Psoas muscle (tissue), 8 donors: ENCODE data around the gene EXD3. TPM values are rescaled to one million over a fixed set of nuclear protein-coding genes. Genes with fewer than 3 reads are reported as not detected.
A peak's percentile ranks its signal among the peaks of the same experiment; 100 is the strongest.

Experiments used
- ATAC-seq, 4 donors: fragments of 200-7000 bp; cut with Tn5 transposase; one replicate each; pipeline ENCODE4 v1.9.1; 2020; ENCODE audit warnings: moderate library complexity in 3 of 4, mild to moderate bottlenecking in 2 of 4
- DNase-seq, 2 donors: peaks; one replicate each; pipeline ENCODE4 v3.0.0-alpha.2; 2020
- H3K27ac ChIP-seq: fragments of 200-600 bp; one replicate; pipeline ENCODE4 v1.8.0; 2022
- H3K27me3 ChIP-seq, 3 donors: fragments of 200-600 bp in 1 of 3; one replicate each; pipeline versions ENCODE4 v1.6.1 to v1.8.0; 2013 to 2022; ENCODE audit warnings: low read length in 2 of 3, mild to moderate bottlenecking in 2 of 3, moderate library complexity in 1 of 3; ENCODE audit not compliant: insufficient read depth in 3 of 3
- H3K36me3 ChIP-seq, 2 donors: fragments of 200-600 bp in 1 of 2; one replicate each; pipeline versions ENCODE4 v1.6.1 to v1.8.0; 2013 to 2022; ENCODE audit warnings: low read depth in 1 of 2, mild to moderate bottlenecking in 1 of 2, moderate library complexity in 1 of 2; ENCODE audit not compliant: insufficient read depth in 1 of 2
- H3K4me1 ChIP-seq: fragments of 200-600 bp; one replicate; pipeline ENCODE4 v1.8.0; 2022
- H3K4me3 ChIP-seq: fragments of 200-600 bp; one replicate; pipeline ENCODE4 v1.8.0; 2022; ENCODE audit warnings: mild to moderate bottlenecking
- H3K9me3 ChIP-seq: fragments of 200-600 bp; one replicate; pipeline ENCODE4 v1.8.0; 2022
- CTCF ChIP-seq: fragments of 200-600 bp; IDR thresholded peaks from one replicate; pipeline ENCODE4 v1.8.0; 2022; ENCODE audit warnings: antibody characterized with exemption
- WGBS, 3 donors: extraction: QIAGEN DNeasy Blood & Tissue Kit; methylation state at CpG; one replicate each; pipeline versions ENCODE4 v1.1.6 to v1.1.7; 2013; 5-methylcytosine and 5-hydroxymethylcytosine counted together
- intact Hi-C, 2 donors: fragments of 100-400 bp; cut with DNase I; formaldehyde crosslinking; loops; one replicate each; pipeline versions ENCODE4 v1.11.0 to v1.14.2; 2022
- polyA plus RNA-seq, 3 donors: library from polyadenylated mRNA; stranded (reverse); fragments of 200-250 nt; gene quantifications; one replicate each; pipeline ENCODE4 v1.2.3, GENCODE V29; 2013
- total RNA-seq, 4 donors: library from RNA; stranded (reverse); fragmentation: NEBNext Ultra II Directional in 2 of 4; extraction: Animal tissue kit (Norgen Biotek cat#: 25700) in 2 of 4; gene quantifications; one replicate each; pipeline versions ENCODE4 v1.2.1 to v1.2.4, GENCODE V29; 2021 to 2023
- donor health status: healthy with polysubstance abuse.
- donor health status: DM: no; HTN: no; CAD: no; lungs with moderate emphysema.
- donor health status: Bipolar disorder and iron deficiency.
- donor health status: healthy.
- donor health status: DM: yes; HTN: yes; CAD: no.
- donor health status: DM: no; HTN: no; CAD: no.
- donor health status: DM: no; HTN: no; CAD: no.
- donor health status: DM: yes; HTN: yes; CAD: no.

The EXD3 gene
- total and polyA plus RNA-seq, 7 donors = 5.7 to 11.2 (median 9.4) TPM

GRCh38 chr9:137372693-137373610, 50.0 kb downstream of the EXD3 start:
- Histone ChIP-seq H3K27ac (no peak overlapping the region), H3K4me3 (no peak overlapping the region), H3K36me3 (peaks cover 0 to 11% of the 10 kb centered on the region in 2 donors), H3K27me3 (no peaks in the 10 kb centered on the region), H3K9me3 (no peaks in the 10 kb centered on the region), H3K4me1 (no peaks in the 10 kb centered on the region)
- DNase-seq (peak; percentile 17 to 42), ATAC-seq (no peak)
- TF ChIP-seq CTCF = no peak
- intact Hi-C loops = no loop called here
- 85 to 87% (median 87%) methylated on average over 34 to 37 of the region's 37 CpGs for WGBS, 3 donors

- ATAC-seq = no peak
- no peak overlapping the region for H3K27ac ChIP-seq
- no peaks in the 10 kb centered on the region for H3K9me3 ChIP-seq
- no peak overlapping the region for H3K4me3 ChIP-seq
- H3K27me3 ChIP-seq = no peaks in the 10 kb centered on the region
- WGBS, 3 donors = 95 to 97% (median 95%) methylated on average over 25 of the region's 25 CpGs
- H3K36me3 ChIP-seq = peaks cover 0 to 17% of the 10 kb centered on the region in 2 donors
- TF ChIP-seq CTCF = no peak
- no peaks in the 10 kb centered on the region for H3K4me1 ChIP-seq
- intact Hi-C loops = no loop called here
- DNase-seq = peak; percentile 7 to 39
Measured at GRCh38 chr9:137371946-137372651, 50.9 kb downstream of the EXD3 start.

GRCh38 chr9:137371521-137371941, 51.4 kb downstream of the EXD3 start:
- no peaks in the 10 kb centered on the region for H3K4me1 ChIP-seq
- ATAC-seq = peak in 1 of 4 donors; percentile 14
- intact Hi-C loops = no loop called here
- H3K27me3 ChIP-seq = no peaks in the 10 kb centered on the region
- no peak overlapping the region for H3K27ac ChIP-seq
- peaks cover 0 to 17% of the 10 kb centered on the region in 2 donors for H3K36me3 ChIP-seq
- no peak overlapping the region for H3K4me3 ChIP-seq
- WGBS, 3 donors = 94 to 97% (median 96%) methylated on average over 14 to 16 of the region's 16 CpGs
- DNase-seq = peak; percentile 7 to 38
- H3K9me3 ChIP-seq = no peaks in the 10 kb centered on the region
- TF ChIP-seq CTCF = no peak

GRCh38 chr9:137370865-137371520, 52.0 kb downstream of the EXD3 start:
- intact Hi-C loops = no loop called here
- Histone ChIP-seq H3K4me1 (no peaks in the 10 kb centered on the region), H3K36me3 (peaks cover 0 to 21% of the 10 kb centered on the region in 2 donors), H3K27ac (no peak overlapping the region), H3K4me3 (no peak overlapping the region), H3K9me3 (no peaks in the 10 kb centered on the region), H3K27me3 (no peaks in the 10 kb centered on the region)
- 88 to 91% (median 89%) methylated on average over 51 to 52 of the region's 52 CpGs for WGBS, 3 donors
- no peak for TF ChIP-seq CTCF
- peak; percentile 7 to 40 for DNase-seq
- ATAC-seq = peak in 1 of 4 donors; percentile 8
